Left lobe of liver (tissue), 2 donors: ENCODE results near the gene HEATR3. TPM values are rescaled to one million over a fixed set of nuclear protein-coding genes. Genes with fewer than 3 reads are reported as not detected.

Source experiments
- ATAC-seq: fragments of 200-7000 bp; cut with Tn5 transposase; one replicate; pipeline ENCODE4 v1.9.1; 2020; ENCODE audit warnings: mild to moderate bottlenecking, moderate library complexity
- DNase-seq: peaks from one replicate; pipeline ENCODE4 v3.0.0-alpha.2; 2020; ENCODE audit warnings: low spot score
- total RNA-seq: library from RNA; stranded (reverse); gene quantifications from one replicate; pipeline ENCODE4 v1.2.1, GENCODE V29; 2021
- donor health status: DM: no; HTN: no; CAD: no; lungs with moderate emphysema.
- donor health status: DM: no; HTN: yes; CAD: no.

HEATR3 gene
- total RNA-seq, 1 donor from 2014 or later: 11.9 TPM

GRCh38 chr16:50152351-50152806 lies 86.6 kb downstream of the HEATR3 start:
- DNase-seq: no peak
- peak; percentile 22 for ATAC-seq

GRCh38 chr16:50152807-50153595 lies 87.2 kb downstream of the HEATR3 start, which contains the start of gene TENT4B:
TENT4B (plus strand) TSS chr16:50153306; CDS start chr16:50153622, 316 bp downstream.
- ATAC-seq: peak; percentile 85

GRCh38 chr16:50153596-50154419 lies 88.0 kb downstream of the HEATR3 start:
- peak; percentile 0 for ATAC-seq
- DNase-seq: peak; percentile 56

More at GRCh38 chr16:50152807-50153595, 87.2 kb downstream of the HEATR3 start, which contains the start of gene TENT4B:
- DNase-seq: peak; percentile 90

GRCh38 chr16:50154420-50154950 lies 88.7 kb downstream of the HEATR3 start:
- ATAC-seq (peak; percentile 21), DNase-seq (no peak)

GRCh38 chr16:50155925-50156324 lies 90.2 kb downstream of the HEATR3 start:
- DNase-seq (no peak), ATAC-seq (no peak)

Other genes with a start within 250 kb of the HEATR3 start
- gene ZNF423, start 209.9 kb upstream of the HEATR3 start, total RNA-seq: 2.0 TPM
- 6.4 TPM for gene CNEP1R1, start 40.7 kb upstream of the HEATR3 start, total RNA-seq
- gene TENT4B, start 87.3 kb downstream of the HEATR3 start, total RNA-seq: 9.3 TPM
- gene ADCY7, start 200.6 kb downstream of the HEATR3 start, total RNA-seq: 4.9 TPM